Glomerular visceral epithelial cell (primary cell): ENCODE data around the gene CCDC86.

ENCODE experiments used
- DNase-seq: peaks from one replicate; pipeline ENCODE4 v3.0.0-alpha.2; 2016; ENCODE audit errors: extremely low spot score

Gene CCDC86

DNA sequence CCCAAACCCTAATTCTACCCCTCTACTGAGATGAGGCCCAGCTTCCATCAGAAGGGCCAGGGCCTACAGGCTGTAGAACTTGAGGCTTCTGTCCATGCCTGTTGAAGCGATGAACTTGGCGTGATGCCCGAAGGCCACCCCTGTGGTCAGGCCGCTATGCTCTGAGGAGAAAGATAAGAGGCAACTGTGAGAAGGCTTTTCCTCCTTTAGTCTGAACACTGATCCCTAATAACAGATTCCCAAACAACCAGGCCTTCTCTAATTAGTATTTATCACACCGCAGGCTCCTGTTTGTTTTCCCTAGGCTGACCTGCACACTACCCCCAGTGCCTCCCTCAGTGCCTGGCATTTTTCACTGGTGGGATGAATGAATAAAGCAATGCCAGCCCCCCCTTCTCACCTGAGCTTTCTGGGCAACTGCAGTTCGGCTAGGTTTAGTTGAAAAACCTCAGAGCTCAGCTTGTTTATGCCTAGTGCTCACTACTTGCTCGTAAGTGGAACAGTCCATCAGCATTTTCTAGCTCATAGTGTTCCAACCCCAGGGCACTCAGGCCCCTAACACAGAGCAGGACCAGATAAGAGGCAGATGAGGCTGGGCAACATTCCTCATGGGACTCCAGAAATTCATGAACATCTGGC, 49.3 kb downstream of the CCDC86 start:
- peak; percentile 46 for DNase-seq

DNA sequence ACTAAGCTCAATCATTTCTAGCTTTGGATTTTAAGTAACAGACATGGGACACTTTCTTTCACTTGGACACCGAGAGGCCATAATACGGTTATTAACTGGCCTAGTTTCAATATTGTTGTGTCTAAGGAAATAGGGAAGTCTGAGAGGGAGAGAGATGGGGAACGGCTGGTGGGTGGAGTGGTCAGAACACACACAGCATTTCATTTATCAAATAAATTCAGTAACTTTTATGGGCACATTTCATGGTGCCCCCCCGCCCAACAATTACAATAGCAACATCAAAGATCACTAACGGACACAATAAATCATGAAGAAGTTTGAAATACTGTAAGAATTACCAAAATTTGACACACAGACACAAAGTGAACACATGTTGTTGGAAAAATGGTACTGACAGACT, 53.8 kb downstream of the CCDC86 start:
- DNase-seq, result no peak

DNA sequence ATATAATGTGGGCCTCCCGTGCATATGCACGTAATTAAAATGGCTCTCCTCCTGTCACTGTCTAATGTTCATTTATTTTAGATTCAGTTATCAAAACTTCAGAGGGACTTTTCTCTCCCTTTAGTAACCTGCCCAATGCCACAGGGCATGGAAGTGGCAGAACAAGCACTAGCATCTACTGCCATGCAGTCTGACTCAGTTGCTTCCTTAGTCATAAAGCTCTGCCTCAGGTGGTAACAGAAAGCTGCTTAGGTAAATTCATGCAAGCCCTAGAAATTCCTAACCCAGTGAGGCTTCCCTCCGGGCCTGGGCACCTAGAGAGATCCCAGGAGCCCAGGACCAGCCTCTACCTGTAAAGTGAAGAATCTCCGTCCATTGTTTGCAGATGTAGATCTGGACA, 55.6 kb downstream of the CCDC86 start:
- DNase-seq, result no peak

GRCh38 chr11:60899046-60899936, 57.4 kb downstream of the CCDC86 start:
- DNase-seq, result peak; percentile 68

GRCh38 chr11:60899977-60900376, 58.1 kb downstream of the CCDC86 start:
- DNase-seq, result no peak
